GM18867 (cell line): ENCODE measurements around the gene HSBP1L1.

Experiments used
- ATAC-seq: cut with Tn5 transposase; IDR thresholded peaks from one replicate; pipeline ENCODE4 v1.9.1; 2021; ENCODE audit warnings: mild to moderate bottlenecking, moderate library complexity; ENCODE audit not compliant: unreplicated experiment

Gene HSBP1L1

GRCh38 chr18:79964330-79965118 lies at the start of gene HSBP1L1:
HSBP1L1 (plus strand) TSS chr18:79964643; CDS start chr18:79964736, 93 bp downstream.
- peak; percentile 72 for ATAC-seq

DNA sequence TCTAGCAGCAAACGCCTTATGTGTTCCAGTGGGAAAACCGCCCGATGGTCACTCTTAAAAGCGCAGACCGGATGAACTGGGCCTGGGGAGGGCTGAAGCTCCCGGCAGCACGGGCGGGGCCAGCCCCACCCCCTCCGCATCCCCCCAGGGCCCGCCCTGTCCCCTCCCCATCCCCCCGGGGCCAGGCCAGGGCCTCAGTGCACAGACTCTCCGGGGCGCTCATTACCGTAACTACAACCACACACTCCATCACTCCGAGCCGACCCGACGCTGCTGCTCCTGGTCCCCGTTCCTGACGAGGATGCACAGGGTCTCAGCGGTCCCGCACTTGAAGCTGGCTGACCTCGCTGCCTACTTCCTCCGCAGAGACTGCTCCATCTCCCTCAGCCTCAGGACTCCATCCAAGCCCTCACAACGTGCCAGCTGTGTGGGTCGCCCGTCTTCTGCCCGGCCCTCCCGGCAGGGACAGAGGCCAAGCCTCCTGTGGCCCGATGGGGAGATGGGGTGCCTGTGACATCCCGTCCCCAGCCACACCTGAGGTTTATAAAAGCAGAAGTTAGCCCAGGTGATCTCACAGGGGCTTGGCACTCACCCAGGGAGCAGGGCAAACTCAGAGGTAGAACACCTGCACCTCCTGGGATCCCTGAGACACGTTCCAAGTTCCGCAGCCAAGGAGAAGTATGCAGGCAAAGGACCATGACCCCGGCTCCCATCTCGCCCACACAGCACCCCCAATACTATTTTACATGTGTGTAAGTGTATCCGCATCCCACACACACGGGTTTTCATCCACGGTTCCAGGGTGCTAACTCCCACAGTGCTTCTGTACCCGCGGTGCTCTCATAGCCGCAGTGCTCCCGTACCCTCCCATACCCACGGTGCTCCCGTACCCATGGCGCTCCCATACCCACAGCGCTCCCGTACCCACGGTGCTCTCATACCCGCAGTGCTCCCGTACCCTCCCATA lies 49.0 kb upstream of the HSBP1L1 start:
- no peak for ATAC-seq

- no peak for ATAC-seq
Measured at GRCh38 chr18:79916128-79916494, 48.3 kb upstream of the HSBP1L1 start.

DNA sequence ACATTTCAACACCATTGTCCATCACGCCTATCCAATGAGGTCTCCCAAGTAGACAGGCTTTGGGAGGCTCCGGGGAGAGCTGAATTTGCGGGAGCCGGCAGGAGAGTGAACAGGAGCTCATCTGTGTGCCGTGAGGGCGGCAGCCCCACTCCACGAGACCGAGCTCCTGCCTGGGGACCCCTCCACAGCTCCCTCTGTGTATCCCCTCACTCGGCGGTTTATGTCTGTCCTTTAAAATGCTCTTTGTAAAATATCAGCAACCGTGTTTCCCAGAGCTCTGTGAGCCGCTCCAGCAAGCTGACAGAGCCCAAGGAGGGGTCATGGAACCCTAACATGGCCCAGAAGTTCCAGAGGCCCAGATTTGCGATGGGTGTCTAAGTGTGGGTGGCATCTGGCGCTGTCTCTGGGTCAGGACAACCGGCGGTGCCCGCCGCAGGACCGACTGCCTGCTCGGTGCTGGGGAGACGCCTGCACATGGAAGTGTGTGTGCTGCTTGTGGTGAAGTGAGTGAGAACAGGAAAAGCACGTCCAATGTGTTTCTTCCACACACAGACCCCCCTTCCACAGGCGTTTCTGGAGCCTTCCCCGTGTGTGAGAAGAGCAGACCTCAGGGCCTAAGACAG lies 47.8 kb upstream of the HSBP1L1 start:
- no peak for ATAC-seq

DNA sequence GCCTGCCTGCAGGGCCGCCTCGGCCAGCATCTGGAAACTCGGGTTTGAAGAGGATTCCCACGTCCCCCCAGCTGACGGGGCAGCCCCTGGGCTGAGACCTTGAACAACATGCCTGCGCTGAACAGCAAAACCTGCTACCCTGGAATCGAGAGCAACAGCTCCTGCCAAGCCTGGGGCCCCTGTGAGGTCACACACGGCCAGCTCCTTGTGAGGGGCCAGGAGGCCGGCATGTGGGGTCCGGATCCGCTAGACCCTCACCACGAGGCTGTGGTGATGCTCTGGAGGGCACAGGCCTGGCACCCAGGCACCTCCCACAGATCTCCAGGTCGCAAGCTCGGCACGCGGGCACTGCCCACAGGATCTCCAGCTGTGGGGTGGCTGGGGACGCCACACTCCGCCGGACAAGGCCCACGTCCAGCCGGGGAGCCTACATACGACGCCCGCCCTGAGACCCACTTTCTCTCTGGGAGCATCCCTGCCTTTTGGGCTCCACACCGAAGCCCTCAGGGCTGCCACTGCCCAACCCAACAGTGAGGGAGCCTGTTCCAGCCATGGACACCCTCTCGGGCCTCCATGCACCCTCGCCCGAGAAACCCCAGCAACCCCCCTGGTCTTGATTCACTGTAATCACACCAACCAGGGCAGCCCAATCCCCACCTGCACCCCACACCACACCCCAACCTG lies 47.1 kb upstream of the HSBP1L1 start:
- no peak for ATAC-seq

GRCh38 chr18:79917853-79918614 lies 46.4 kb upstream of the HSBP1L1 start:
- ATAC-seq: no peak

DNA sequence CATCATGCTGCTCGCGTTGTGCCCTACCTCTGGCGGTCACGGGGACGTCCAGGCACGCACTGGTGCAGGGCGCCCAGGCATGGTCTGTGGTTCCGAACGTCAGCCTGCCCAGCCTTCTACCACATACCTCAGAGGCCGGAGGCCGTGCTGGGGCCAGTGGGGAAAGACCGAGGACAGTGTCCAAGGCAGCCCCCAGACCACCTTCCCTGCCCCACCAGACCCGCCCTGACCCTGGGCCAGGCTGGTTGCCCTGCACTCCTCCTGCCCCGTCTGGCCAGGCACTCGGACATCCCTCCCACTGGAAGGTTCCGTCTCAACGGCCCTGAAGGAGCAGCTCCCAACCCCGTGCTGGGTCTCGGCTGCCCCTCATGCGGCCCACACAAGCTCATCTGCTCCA lies 45.8 kb upstream of the HSBP1L1 start:
- no peak for ATAC-seq

GRCh38 chr18:79919089-79919488 lies 45.4 kb upstream of the HSBP1L1 start:
- ATAC-seq: no peak

DNA sequence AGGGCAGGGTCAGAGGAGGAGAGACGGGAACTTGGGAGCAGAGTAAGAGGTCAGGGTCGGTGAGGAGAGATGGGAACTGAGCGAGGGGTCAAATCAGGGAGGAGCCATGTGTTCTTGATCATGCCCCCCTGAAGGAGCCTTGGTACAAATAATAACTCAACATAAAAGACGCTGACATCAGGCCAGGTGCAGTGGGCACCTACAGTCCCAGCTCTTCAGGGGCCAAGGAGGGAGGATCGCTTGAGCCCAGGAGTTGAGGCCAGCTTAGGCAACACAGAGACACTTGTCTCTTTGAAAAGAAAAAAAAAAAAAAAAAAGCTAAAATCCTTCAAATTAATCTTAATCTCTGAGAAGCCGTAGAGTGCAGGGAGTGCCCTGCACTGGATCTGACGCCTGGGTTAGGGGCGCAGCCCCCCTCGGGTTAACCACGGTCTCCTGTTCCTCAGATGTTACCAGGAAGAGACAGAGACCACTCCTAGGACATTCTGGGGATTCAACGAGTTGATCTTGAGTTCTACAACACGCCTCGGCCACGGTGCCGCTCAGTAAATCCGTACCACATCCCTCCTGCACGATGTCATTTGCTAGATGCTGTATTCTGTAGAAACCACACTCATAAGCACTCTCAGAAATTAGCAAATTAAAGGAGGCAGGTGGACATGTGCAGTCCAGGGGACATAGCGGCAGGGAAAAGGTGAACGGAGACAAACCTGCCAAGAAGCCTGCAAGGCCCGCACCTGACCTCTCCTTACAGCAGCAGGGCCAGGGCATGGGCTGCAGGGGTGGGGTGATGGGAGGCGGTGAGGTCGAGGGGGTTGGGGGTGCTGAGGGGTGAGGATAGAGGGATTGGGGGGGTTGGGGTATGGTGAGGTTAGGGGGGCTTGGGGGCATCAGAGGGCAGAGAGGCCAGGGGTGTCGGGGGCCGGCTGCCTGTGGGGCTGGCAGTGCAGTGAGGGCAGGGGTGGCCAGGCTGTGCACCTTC lies 42.2 kb upstream of the HSBP1L1 start:
- ATAC-seq: no peak

GRCh38 chr18:79922971-79923411 lies 41.5 kb upstream of the HSBP1L1 start:
- no peak for ATAC-seq

- no peak for ATAC-seq
Measured at GRCh38 chr18:79923896-79924585, 40.4 kb upstream of the HSBP1L1 start.

- no peak for ATAC-seq
Measured at GRCh38 chr18:79924814-79925731, 39.4 kb upstream of the HSBP1L1 start.

DNA sequence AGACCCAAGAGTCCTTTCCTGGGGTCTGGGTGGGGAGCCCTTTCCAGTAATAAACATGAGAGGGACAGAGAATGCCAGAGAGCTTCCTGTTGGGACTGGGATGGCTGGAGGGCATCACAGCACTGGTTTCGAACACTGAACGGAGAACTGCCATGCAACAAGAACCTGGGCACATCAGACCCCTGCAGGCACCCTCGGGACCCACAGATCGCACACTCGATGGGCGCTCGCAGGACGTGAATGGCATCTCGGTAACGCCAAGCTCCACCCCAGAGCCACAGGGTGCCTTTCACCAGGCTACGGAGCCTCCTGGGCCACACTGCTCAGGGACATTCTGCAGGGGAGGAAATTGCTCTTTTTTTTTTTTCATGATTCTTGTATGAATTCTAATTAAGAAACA lies 38.1 kb upstream of the HSBP1L1 start:
- ATAC-seq: no peak

GRCh38 chr18:79926715-79927606 lies 37.5 kb upstream of the HSBP1L1 start:
- ATAC-seq: no peak

GRCh38 chr18:79927607-79928562 lies 36.6 kb upstream of the HSBP1L1 start:
- no peak for ATAC-seq
